K562 (cell line): ENCODE results near the gene MCCD1. TPM values are rescaled to one million over a fixed set of nuclear protein-coding genes. Genes with fewer than 3 reads are reported as not detected.
A peak's percentile ranks its signal among the peaks of the same experiment; 100 is the strongest.

Source experiments
- CBFA2T2 ChIP-seq: fragments of 450-650 bp; conservative IDR thresholded peaks from 2 replicates; pipeline ENCODE4 v1.6.1; 2017; ENCODE audit warnings: mild to moderate bottlenecking
- CHD1 ChIP-seq: fragments of 200-600 bp; sonication (generic); IDR thresholded peaks from one replicate; pipeline ENCODE4 v1.6.1; 2012; ENCODE audit warnings: mild to moderate bottlenecking, moderate library complexity, low read length, inconsistent platforms
- DMBX1 ChIP-seq: fragments of 250-450 bp; sonication (Bioruptor Pico); IDR thresholded peaks from 2 replicates; pipeline ENCODE4 v1.8.0; 2022; ENCODE audit warnings: inconsistent platforms, mild to moderate bottlenecking, moderate library complexity, borderline replicate concordance
- HNRNPL ChIP-seq: fragments of 200-400 bp; formaldehyde crosslinking; IDR thresholded peaks from 2 replicates; pipeline ENCODE4 v1.6.1; 2017; ENCODE audit warnings: low read depth, mild to moderate bottlenecking, low read length
- JUNB ChIP-seq: fragments of 450-650 bp; formaldehyde crosslinking; conservative IDR thresholded peaks from 2 replicates; pipeline ENCODE4 v1.4.0; 2020; ENCODE audit warnings: mild to moderate bottlenecking
- KLF10 ChIP-seq: fragments of 250-450 bp; sonication (Bioruptor Pico); IDR thresholded peaks from 2 replicates; pipeline ENCODE4 v1.6.1; 2021; ENCODE audit warnings: matching md5 sums
- LCOR ChIP-seq: sonication (generic); formaldehyde crosslinking; IDR thresholded peaks from 2 replicates; pipeline ENCODE4 v1.8.0; 2022; ENCODE audit warnings: mild to moderate bottlenecking, missing genetic modification reagents
- NCOA2 ChIP-seq, 2 experiments: fragments of 450-650 bp; IDR thresholded peaks; 2 replicates each; pipeline ENCODE4 v1.6.1; 2018; ENCODE audit warnings: mild to moderate bottlenecking in 2 of 2, moderate library complexity in 1 of 2; ENCODE audit not compliant: partially characterized antibody in 2 of 2
- PHTF2 ChIP-seq: fragments of 250-450 bp; sonication (Bioruptor Pico); IDR thresholded peaks from 2 replicates; pipeline ENCODE4 v1.5.0; 2021; ENCODE audit warnings: mild to moderate bottlenecking
- POLR3G ChIP-seq: IDR thresholded peaks from 2 replicates; pipeline ENCODE4 v1.6.1; 2011; ENCODE audit not compliant: insufficient read length, insufficient replicate concordance; ENCODE audit errors: extremely low read depth
- PTBP1 ChIP-seq: fragments of 200-400 bp; formaldehyde crosslinking; IDR thresholded peaks from 2 replicates; pipeline ENCODE4 v1.6.1; 2017; ENCODE audit warnings: low read depth, low read length
- RBM15 ChIP-seq: fragments of 200-400 bp; formaldehyde crosslinking; IDR thresholded peaks from 2 replicates; pipeline ENCODE4 v1.6.1; 2018; ENCODE audit warnings: mild to moderate bottlenecking, low read length, moderate library complexity; ENCODE audit not compliant: insufficient read depth
- TEAD2 ChIP-seq: fragments of 450-650 bp; IDR thresholded peaks from 2 replicates; pipeline ENCODE4 v1.6.1; 2016; ENCODE audit warnings: missing genetic modification characterization, control low read depth, missing compliant biosample characterization
- ZBTB7A ChIP-seq: IDR thresholded peaks from 2 replicates; pipeline ENCODE4 v1.6.1; 2011; ENCODE audit warnings: low read depth, mild to moderate bottlenecking, low read length, moderate library complexity, borderline replicate concordance; ENCODE audit not compliant: control insufficient read depth
- ZNF140 ChIP-seq: fragments of 250-450 bp; sonication (Bioruptor Pico); IDR thresholded peaks from 2 replicates; pipeline ENCODE4 v1.8.0; 2021; ENCODE audit warnings: moderate library complexity, mild to moderate bottlenecking, inconsistent platforms
- ZNF224 ChIP-seq: sonication (generic); formaldehyde crosslinking; IDR thresholded peaks from 2 replicates; pipeline ENCODE4 v1.8.0; 2022; ENCODE audit warnings: mild to moderate bottlenecking, missing genetic modification reagents
- ZNF232 ChIP-seq: sonication (generic); formaldehyde crosslinking; IDR thresholded peaks from 2 replicates; pipeline ENCODE4 v1.8.0; 2022; ENCODE audit warnings: mild to moderate bottlenecking, missing genetic modification reagents
- polyA plus RNA-seq, 8 experiments: library from polyadenylated mRNA; depleted of rRNA in 4 of 8; stranded (reverse) in 5 of 8; unstranded in 3 of 8; fragments of >200 nt; fragmentation: Nextera tagmentation in 2 of 8; fragmentation: Illumina TruSeq in 1 of 8; extraction: Ambion mirVana in 2 of 8; extraction: Trizol in 1 of 8; gene quantifications; 2 replicates each; pipeline versions ENCODE4 v1.2.1 to v1.2.3, GENCODE V29; 2011 to 2014; ENCODE audit warnings: inconsistent platforms in 1 of 8, missing spikeins in 1 of 8
- total RNA-seq, 7 experiments: library from RNA; depleted of rRNA in 6 of 7; stranded (reverse); fragments of >200 nt in 6 of 7; fragmentation: Illumina TruSeq in 2 of 7; extraction: Trizol in 2 of 7; gene quantifications; 2 replicates each; pipeline versions ENCODE4 v1.2.1 to v1.2.3, GENCODE V29; 2011 to 2021; ENCODE audit warnings: low replicate concordance in 1 of 7
- TF ChIP-seq, protein P1 (sequence below): fragments of 250-450 bp; sonication (Bioruptor Pico); IDR thresholded peaks from 2 replicates; pipeline ENCODE4 v1.9.0; 2021; ENCODE audit warnings: mild to moderate bottlenecking, inconsistent platforms
- TF ChIP-seq, protein P2 (sequence below): fragments of 250-450 bp; sonication (Bioruptor Pico); IDR thresholded peaks from 2 replicates; pipeline ENCODE4 v1.4.0; 2020; ENCODE audit warnings: mild to moderate bottlenecking, moderate library complexity
- TF ChIP-seq, protein P3 (sequence below): fragments of 450-650 bp; formaldehyde crosslinking; IDR thresholded peaks from 2 replicates; pipeline ENCODE4 v1.4.0; 2022; ENCODE audit warnings: missing genetic modification characterization

The MCCD1 gene
- total and polyA plus RNA-seq, 9 of the 15 experiments (the other 6 are each of a cell fraction or from before 2014, with no cell fraction given): not detected

DNA sequence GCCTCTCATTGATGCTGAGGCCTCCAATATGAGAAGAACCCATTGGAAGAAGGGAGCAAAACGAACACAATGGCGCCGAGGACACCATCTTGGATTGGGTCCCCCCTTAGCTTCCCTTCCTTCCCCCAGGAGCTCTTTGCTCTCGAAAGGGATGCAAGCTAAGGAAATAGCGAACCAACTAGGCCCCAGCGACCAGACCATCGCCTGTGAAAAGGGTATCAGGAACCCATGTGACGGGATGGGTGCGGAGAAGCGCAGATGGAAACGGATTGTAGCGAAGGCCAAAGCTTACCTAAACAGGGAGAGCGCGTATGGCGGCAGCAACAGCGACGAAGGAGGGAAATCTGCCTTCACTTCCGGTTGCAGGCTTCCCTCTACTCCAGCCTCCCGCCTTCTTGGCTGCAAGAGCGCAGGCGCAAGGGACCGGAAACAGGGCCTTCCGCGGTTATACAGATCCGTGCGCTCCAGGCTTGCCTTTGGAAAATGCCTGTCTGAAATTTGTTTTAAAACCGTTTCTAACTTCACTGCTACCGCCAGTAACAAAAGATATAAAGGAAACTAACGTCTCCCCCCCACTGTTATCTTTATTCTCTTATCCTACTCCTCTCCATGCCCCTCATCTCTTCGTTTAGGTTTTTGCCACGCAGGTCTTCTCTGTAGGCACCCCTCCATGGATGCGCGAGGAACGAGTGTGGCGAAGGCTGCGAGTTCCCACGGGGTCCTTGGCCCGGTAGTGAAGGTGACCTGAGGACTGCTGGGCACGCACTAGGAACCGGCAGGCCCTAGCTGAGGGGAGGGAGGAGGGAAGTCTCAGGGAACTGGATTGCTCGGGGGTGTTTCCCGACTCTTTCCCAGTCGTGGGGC lies 13.1 kb downstream of the MCCD1 start, which contains the start of gene DDX39B (continued):
- TF ChIP-seq, protein P1, sequence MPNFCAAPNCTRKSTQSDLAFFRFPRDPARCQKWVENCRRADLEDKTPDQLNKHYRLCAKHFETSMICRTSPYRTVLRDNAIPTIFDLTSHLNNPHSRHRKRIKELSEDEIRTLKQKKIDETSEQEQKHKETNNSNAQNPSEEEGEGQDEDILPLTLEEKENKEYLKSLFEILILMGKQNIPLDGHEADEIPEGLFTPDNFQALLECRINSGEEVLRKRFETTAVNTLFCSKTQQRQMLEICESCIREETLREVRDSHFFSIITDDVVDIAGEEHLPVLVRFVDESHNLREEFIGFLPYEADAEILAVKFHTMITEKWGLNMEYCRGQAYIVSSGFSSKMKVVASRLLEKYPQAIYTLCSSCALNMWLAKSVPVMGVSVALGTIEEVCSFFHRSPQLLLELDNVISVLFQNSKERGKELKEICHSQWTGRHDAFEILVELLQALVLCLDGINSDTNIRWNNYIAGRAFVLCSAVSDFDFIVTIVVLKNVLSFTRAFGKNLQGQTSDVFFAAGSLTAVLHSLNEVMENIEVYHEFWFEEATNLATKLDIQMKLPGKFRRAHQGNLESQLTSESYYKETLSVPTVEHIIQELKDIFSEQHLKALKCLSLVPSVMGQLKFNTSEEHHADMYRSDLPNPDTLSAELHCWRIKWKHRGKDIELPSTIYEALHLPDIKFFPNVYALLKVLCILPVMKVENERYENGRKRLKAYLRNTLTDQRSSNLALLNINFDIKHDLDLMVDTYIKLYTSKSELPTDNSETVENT (CRISPR knock-in tag): 0 out of 2 replicates have a peak, but pooled peaks have one; percentile 37
- TF ChIP-seq ZNF224 (CRISPR knock-in tag): no peak
- TF ChIP-seq CHD1: peak; percentile 34
- TF ChIP-seq, protein P2, sequence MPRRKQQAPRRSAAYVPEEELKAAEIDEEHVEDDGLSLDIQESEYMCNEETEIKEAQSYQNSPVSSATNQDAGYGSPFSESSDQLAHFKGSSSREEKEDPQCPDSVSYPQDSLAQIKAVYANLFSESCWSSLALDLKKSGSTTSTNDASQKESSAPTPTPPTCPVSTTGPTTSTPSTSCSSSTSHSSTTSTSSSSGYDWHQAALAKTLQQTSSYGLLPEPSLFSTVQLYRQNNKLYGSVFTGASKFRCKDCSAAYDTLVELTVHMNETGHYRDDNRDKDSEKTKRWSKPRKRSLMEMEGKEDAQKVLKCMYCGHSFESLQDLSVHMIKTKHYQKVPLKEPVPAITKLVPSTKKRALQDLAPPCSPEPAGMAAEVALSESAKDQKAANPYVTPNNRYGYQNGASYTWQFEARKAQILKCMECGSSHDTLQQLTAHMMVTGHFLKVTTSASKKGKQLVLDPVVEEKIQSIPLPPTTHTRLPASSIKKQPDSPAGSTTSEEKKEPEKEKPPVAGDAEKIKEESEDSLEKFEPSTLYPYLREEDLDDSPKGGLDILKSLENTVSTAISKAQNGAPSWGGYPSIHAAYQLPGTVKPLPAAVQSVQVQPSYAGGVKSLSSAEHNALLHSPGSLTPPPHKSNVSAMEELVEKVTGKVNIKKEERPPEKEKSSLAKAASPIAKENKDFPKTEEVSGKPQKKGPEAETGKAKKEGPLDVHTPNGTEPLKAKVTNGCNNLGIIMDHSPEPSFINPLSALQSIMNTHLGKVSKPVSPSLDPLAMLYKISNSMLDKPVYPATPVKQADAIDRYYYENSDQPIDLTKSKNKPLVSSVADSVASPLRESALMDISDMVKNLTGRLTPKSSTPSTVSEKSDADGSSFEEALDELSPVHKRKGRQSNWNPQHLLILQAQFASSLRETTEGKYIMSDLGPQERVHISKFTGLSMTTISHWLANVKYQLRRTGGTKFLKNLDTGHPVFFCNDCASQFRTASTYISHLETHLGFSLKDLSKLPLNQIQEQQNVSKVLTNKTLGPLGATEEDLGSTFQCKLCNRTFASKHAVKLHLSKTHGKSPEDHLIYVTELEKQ (CRISPR knock-in tag): no peak
- peak; percentile 93 for TF ChIP-seq LCOR (CRISPR knock-in tag)
- no peak for TF ChIP-seq TEAD2 (tag)
- no peak for TF ChIP-seq KLF10
- no peak for TF ChIP-seq POLR3G
- TF ChIP-seq NCOA2 (IDR thresholded peaks at IDR 0.05; ENCODE audit: partially characterized antibody in 2 of 2): peak in 1 of 2 experiments; percentile 99
- TF ChIP-seq, protein P3, sequence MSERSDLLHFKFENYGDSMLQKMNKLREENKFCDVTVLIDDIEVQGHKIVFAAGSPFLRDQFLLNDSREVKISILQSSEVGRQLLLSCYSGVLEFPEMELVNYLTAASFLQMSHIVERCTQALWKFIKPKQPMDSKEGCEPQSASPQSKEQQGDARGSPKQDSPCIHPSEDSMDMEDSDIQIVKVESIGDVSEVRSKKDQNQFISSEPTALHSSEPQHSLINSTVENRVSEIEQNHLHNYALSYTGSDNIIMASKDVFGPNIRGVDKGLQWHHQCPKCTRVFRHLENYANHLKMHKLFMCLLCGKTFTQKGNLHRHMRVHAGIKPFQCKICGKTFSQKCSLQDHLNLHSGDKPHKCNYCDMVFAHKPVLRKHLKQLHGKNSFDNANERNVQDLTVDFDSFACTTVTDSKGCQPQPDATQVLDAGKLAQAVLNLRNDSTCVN (CRISPR knock-in tag): peak; percentile 94
- TF ChIP-seq ZBTB7A: no peak
- no peak for TF ChIP-seq ZNF232 (CRISPR knock-in tag)
- TF ChIP-seq JUNB (CRISPR knock-in tag): no peak
- no peak for TF ChIP-seq PHTF2 (CRISPR knock-in tag)
- no peak for TF ChIP-seq ZNF140 (CRISPR knock-in tag)
- TF ChIP-seq DMBX1 (CRISPR knock-in tag): peak; percentile 73
- no peak for TF ChIP-seq CBFA2T2
- TF ChIP-seq PTBP1: 0 out of 2 replicates have a peak, but pooled peaks have one; percentile 61
- TF ChIP-seq HNRNPL: no peak
- TF ChIP-seq RBM15: no peak
